K562 (cell line): ENCODE measurements around the gene ERC2. TPM values are rescaled to one million over a fixed set of nuclear protein-coding genes. Genes with fewer than 3 reads are reported as not detected.

Source experiments
- ATAC-seq: fragments of 200-7000 bp; cut with Tn5 transposase; 3 replicates; pipeline ENCODE4 v1.9.1; 2020; ENCODE audit warnings: moderate library complexity
- BruUV-seq: library from RNA; stranded (reverse); fragments of 400-500 nt; replicated peaks from 2 replicates; lab custom pipeline; 2021; lab: Mats Ljungman, UMichigan
- CTCF ChIA-PET: fragments of 300-600 bp; formaldehyde crosslinking; extraction: SDS; loops from one replicate; lab custom pipeline; 2021; ENCODE audit warnings: low intra/inter-chr PET ratio; lab: Yijun Ruan, JAX
- POLR2A ChIA-PET: fragments of 300-600, 350-650 bp; sonication (Branson Sonifier 250); formaldehyde crosslinking; extraction: SDS; loops from one replicate; lab custom pipeline; 2021; ENCODE audit warnings: antibody characterized with exemption, inconsistent platforms; lab: Yijun Ruan, JAX
- DNase-seq, 4 experiments: peaks; one replicate each; pipeline versions ENCODE4 v3.0.0 to v3.0.0-alpha.2; 2011 to 2018; ENCODE audit warnings: low spot score in 3 of 4, mixed read lengths in 3 of 4; ENCODE audit errors: extremely low read depth in 1 of 4
- FAIRE-seq: peaks from 2 replicates; lab custom pipeline; 2011; peaks lifted over from hg19 to GRCh38; lab: Jason Lieb, UNC
- H2AFZ ChIP-seq: 2 replicates; pipeline ENCODE4 v1.6.0; 2011; ENCODE audit warnings: low read depth, low read length, control low read depth, inconsistent platforms
- H3K27ac ChIP-seq: fragments of 200-600 bp; 3 replicates; pipeline ENCODE4 v1.8.0; 2011; ENCODE audit warnings: low read depth, mild to moderate bottlenecking, control low read depth, inconsistent platforms, low read length, moderate library complexity, mixed read lengths; ENCODE audit errors: extremely low read depth
- H3K27me3 ChIP-seq, 2 experiments: fragments of 300-600 bp in 1 of 2; 2 replicates in 1 of 2; 3 replicates in 1 of 2; pipeline versions ENCODE4 v1.6.0 to v1.8.0; 2011; ENCODE audit warnings: inconsistent platforms in 2 of 2, low read length in 2 of 2, mild to moderate bottlenecking in 1 of 2, mixed read lengths in 1 of 2, moderate library complexity in 1 of 2; ENCODE audit not compliant: control insufficient read depth in 2 of 2, insufficient read depth in 2 of 2
- H3K36me3 ChIP-seq: fragments of 300-600 bp; 3 replicates; pipeline ENCODE4 v1.8.0; 2011; ENCODE audit warnings: mild to moderate bottlenecking, low read length, inconsistent platforms; ENCODE audit not compliant: control insufficient read depth, insufficient read depth
- H3K4me1 ChIP-seq, 2 experiments: fragments of 200-600 bp in 1 of 2; replicated peaks in 1 of 2; 2 replicates in 1 of 2; 3 replicates in 1 of 2; pipeline versions ENCODE4 v1.5.1 to v1.8.0; 2011; ENCODE audit warnings: inconsistent platforms in 2 of 2, low read length in 2 of 2, mild to moderate bottlenecking in 1 of 2, mixed read lengths in 1 of 2, moderate library complexity in 1 of 2; ENCODE audit not compliant: control insufficient read depth in 2 of 2, insufficient read depth in 2 of 2
- H3K4me2 ChIP-seq: 2 replicates; pipeline ENCODE4 v1.6.1; 2011; ENCODE audit warnings: low read length, control low read depth, inconsistent platforms, mixed read lengths; ENCODE audit not compliant: insufficient read depth
- H3K4me3 ChIP-seq: fragments of 200-600 bp; sonication (generic), shearing (Covaris generic); 2 replicates; pipeline ENCODE4 v1.5.1; 2016; ENCODE audit warnings: control low read depth, inconsistent platforms
- H3K79me2 ChIP-seq: fragments of 200-600 bp; 3 replicates; pipeline ENCODE4 v1.8.0; 2011; ENCODE audit warnings: low read length, inconsistent platforms; ENCODE audit not compliant: control insufficient read depth, insufficient read depth
- H3K9ac ChIP-seq, 2 experiments: 2 replicates each; pipeline versions ENCODE4 v1.6.0 to v1.6.1; 2011; ENCODE audit warnings: low read depth in 2 of 2, low read length in 2 of 2, control low read depth in 1 of 2, inconsistent platforms in 1 of 2, mild to moderate bottlenecking in 1 of 2, mixed read lengths in 1 of 2; ENCODE audit not compliant: insufficient read depth in 1 of 2
- H3K9me1 ChIP-seq: one replicate; pipeline ENCODE4 v1.6.0; 2011; ENCODE audit warnings: inconsistent platforms, mild to moderate bottlenecking, low read length, moderate library complexity; ENCODE audit not compliant: control insufficient read depth, insufficient read depth
- H3K9me3 ChIP-seq: replicated peaks from 2 replicates; pipeline ENCODE4 v1.5.1; 2011; ENCODE audit warnings: low read depth, low read length, inconsistent platforms; ENCODE audit not compliant: control insufficient read depth, insufficient read depth
- H4K20me1 ChIP-seq: replicated peaks from 2 replicates; pipeline ENCODE4 v1.6.1; 2011; ENCODE audit warnings: low read length, inconsistent platforms, mixed read lengths; ENCODE audit not compliant: control insufficient read depth, insufficient read depth
- CBFA2T2 ChIP-seq: fragments of 450-650 bp; conservative IDR thresholded peaks from 2 replicates; pipeline ENCODE4 v1.6.1; 2017; ENCODE audit warnings: mild to moderate bottlenecking
- CXXC5 ChIP-seq: fragments of 250-450 bp; sonication (Bioruptor Pico); IDR thresholded peaks from 2 replicates; pipeline ENCODE4 v1.8.0; 2022; ENCODE audit warnings: inconsistent platforms, mild to moderate bottlenecking, moderate library complexity
- EZH2 ChIP-seq: IDR thresholded peaks from 2 replicates; pipeline ENCODE4 v1.6.1; 2012; ENCODE audit warnings: low read depth, mild to moderate bottlenecking, inconsistent platforms, low read length, borderline replicate concordance
- FOXK2 ChIP-seq, 2 experiments: fragments of 450-650 bp; IDR thresholded peaks in 1 of 2; conservative IDR thresholded peaks in 1 of 2; 2 replicates each; pipeline ENCODE4 v1.6.1; 2016; ENCODE audit warnings: low read depth in 2 of 2, mild to moderate bottlenecking in 1 of 2
- NBN ChIP-seq: fragments of 450-650 bp; IDR thresholded peaks from 2 replicates; pipeline ENCODE4 v1.6.1; 2016; ENCODE audit warnings: low read depth, mild to moderate bottlenecking
- NCOA6 ChIP-seq: fragments of 450-650 bp; IDR thresholded peaks from 2 replicates; pipeline ENCODE4 v1.6.1; 2017; ENCODE audit warnings: mild to moderate bottlenecking
- PCBP2 ChIP-seq: fragments of 200-400 bp; formaldehyde crosslinking; IDR thresholded peaks from 2 replicates; pipeline ENCODE4 v1.6.1; 2018; ENCODE audit warnings: low read length, low read depth, mild to moderate bottlenecking, moderate library complexity; ENCODE audit not compliant: poor library complexity, severe bottlenecking
- SIN3B ChIP-seq: fragments of 450-650 bp; IDR thresholded peaks from 2 replicates; pipeline ENCODE4 v1.6.1; 2017; ENCODE audit warnings: low read depth, mild to moderate bottlenecking, moderate library complexity
- TEAD1 ChIP-seq, 2 experiments: fragments of 450-650 bp in 1 of 2; sonication (generic) in 1 of 2; formaldehyde crosslinking; IDR thresholded peaks; 2 replicates each; pipeline versions ENCODE4 v1.4.0 to v1.8.0; 2020 to 2022; ENCODE audit warnings: mild to moderate bottlenecking in 2 of 2, missing genetic modification reagents in 1 of 2
- TSHZ1 ChIP-seq: fragments of 250-450 bp; sonication (Bioruptor Pico); IDR thresholded peaks from 2 replicates; pipeline ENCODE4 v1.4.0; 2020; ENCODE audit warnings: mild to moderate bottlenecking, moderate library complexity
- ZNF586 ChIP-seq: fragments of 450-650 bp; formaldehyde crosslinking; conservative IDR thresholded peaks from 2 replicates; pipeline ENCODE4 v1.4.0; 2020; ENCODE audit warnings: mild to moderate bottlenecking, moderate library complexity
- ZNF780A ChIP-seq: fragments of 250-450 bp; sonication (Bioruptor Pico); IDR thresholded peaks from 2 replicates; pipeline ENCODE4 v1.5.0; 2021; ENCODE audit warnings: mild to moderate bottlenecking
- ZZZ3 ChIP-seq: fragments of 450-650 bp; IDR thresholded peaks from 2 replicates; pipeline ENCODE4 v1.6.1; 2016; ENCODE audit warnings: antibody characterized with exemption, mild to moderate bottlenecking, moderate library complexity
- WGBS: fragments of 100-300 bp; shearing (Covaris generic); methylation state at CpG from one replicate; pipeline ENCODE4 v1.1.6; 2016; ENCODE audit warnings: low coverage, mixed read lengths; ENCODE audit not compliant: insufficient coverage; ENCODE audit errors: missing lambda C conversion rate; 5-methylcytosine and 5-hydroxymethylcytosine counted together
- in situ Hi-C: fragments of 300-500 bp; cut with MboI; formaldehyde crosslinking; loops from 4 replicates; pipeline ENCODE4 v1.15.0; 2018; ENCODE audit warnings: inconsistent platforms, mixed read lengths
- intact Hi-C: fragments of 100-400 bp; cut with micrococcal nuclease; formaldehyde crosslinking; loops from 2 replicates; pipeline ENCODE4 v1.14.2; 2022
- polyA plus RNA-seq, 8 experiments: library from polyadenylated mRNA; depleted of rRNA in 4 of 8; stranded (reverse) in 5 of 8; unstranded in 3 of 8; fragments of >200 nt; fragmentation: Nextera tagmentation in 2 of 8; fragmentation: Illumina TruSeq in 1 of 8; extraction: Ambion mirVana in 2 of 8; extraction: Trizol in 1 of 8; gene quantifications; 2 replicates each; pipeline versions ENCODE4 v1.2.1 to v1.2.3, GENCODE V29; 2011 to 2014; ENCODE audit warnings: inconsistent platforms in 1 of 8, missing spikeins in 1 of 8
- total RNA-seq, 7 experiments: library from RNA; depleted of rRNA in 6 of 7; stranded (reverse); fragments of >200 nt in 6 of 7; fragmentation: Illumina TruSeq in 2 of 7; extraction: Trizol in 2 of 7; gene quantifications; 2 replicates each; pipeline versions ENCODE4 v1.2.1 to v1.2.3, GENCODE V29; 2011 to 2021; ENCODE audit warnings: low replicate concordance in 1 of 7
- TF ChIP-seq, protein P1 (sequence below): sonication (generic); formaldehyde crosslinking; IDR thresholded peaks from 2 replicates; pipeline ENCODE4 v1.8.0; 2023; ENCODE audit warnings: mild to moderate bottlenecking, missing genetic modification reagents
- TF ChIP-seq, protein P2 (sequence below): sonication (generic); formaldehyde crosslinking; IDR thresholded peaks from 2 replicates; pipeline ENCODE4 v1.9.0; 2022; ENCODE audit warnings: mild to moderate bottlenecking, missing genetic modification reagents

ERC2 gene
- total and polyA plus RNA-seq, 9 of the 15 experiments (the other 6 are each of a cell fraction or from before 2014, with no cell fraction given), result 0.04 to 0.18 (median 0.07) TPM; not detected in 2

- TF ChIP-seq CXXC5 (CRISPR knock-in tag), result no peak
- TF ChIP-seq, protein P1, sequence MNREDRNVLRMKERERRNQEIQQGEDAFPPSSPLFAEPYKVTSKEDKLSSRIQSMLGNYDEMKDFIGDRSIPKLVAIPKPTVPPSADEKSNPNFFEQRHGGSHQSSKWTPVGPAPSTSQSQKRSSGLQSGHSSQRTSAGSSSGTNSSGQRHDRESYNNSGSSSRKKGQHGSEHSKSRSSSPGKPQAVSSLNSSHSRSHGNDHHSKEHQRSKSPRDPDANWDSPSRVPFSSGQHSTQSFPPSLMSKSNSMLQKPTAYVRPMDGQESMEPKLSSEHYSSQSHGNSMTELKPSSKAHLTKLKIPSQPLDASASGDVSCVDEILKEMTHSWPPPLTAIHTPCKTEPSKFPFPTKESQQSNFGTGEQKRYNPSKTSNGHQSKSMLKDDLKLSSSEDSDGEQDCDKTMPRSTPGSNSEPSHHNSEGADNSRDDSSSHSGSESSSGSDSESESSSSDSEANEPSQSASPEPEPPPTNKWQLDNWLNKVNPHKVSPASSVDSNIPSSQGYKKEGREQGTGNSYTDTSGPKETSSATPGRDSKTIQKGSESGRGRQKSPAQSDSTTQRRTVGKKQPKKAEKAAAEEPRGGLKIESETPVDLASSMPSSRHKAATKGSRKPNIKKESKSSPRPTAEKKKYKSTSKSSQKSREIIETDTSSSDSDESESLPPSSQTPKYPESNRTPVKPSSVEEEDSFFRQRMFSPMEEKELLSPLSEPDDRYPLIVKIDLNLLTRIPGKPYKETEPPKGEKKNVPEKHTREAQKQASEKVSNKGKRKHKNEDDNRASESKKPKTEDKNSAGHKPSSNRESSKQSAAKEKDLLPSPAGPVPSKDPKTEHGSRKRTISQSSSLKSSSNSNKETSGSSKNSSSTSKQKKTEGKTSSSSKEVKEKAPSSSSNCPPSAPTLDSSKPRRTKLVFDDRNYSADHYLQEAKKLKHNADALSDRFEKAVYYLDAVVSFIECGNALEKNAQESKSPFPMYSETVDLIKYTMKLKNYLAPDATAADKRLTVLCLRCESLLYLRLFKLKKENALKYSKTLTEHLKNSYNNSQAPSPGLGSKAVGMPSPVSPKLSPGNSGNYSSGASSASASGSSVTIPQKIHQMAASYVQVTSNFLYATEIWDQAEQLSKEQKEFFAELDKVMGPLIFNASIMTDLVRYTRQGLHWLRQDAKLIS, result no peak
- no peak for TF ChIP-seq SIN3B
- TF ChIP-seq ZNF586 (CRISPR knock-in tag), result no peak
- TF ChIP-seq TEAD1 (CRISPR knock-in tag; IDR thresholded peaks at IDR 0.05), result no peak
- TF ChIP-seq, protein P2, sequence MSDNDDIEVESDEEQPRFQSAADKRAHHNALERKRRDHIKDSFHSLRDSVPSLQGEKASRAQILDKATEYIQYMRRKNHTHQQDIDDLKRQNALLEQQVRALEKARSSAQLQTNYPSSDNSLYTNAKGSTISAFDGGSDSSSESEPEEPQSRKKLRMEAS (CRISPR knock-in tag), result no peak
Observed at GRCh38 chr3:55966566-55966965, 501.7 kb downstream of the ERC2 start (continued).

DNA sequence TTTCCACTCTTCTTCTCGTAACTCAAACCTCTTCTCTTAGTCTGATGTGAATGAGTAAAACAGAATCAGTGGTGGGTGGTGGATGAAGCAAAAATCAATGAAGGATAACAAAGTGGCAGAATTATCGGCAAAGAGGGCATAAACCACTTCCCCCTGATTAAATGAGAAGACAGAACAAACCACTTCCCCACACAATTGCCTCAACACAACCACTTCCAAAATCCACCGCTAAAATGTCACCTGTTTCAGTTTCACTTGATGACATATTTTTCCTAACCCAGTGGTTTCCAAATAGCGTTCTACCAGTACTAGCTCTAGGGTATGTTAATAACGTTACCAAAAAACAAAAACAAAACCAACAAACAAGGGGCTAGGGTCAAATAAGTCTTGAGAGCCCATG, 502.5 kb downstream of the ERC2 start:
- intact Hi-C loops, result no loop called here
- H2AFZ ChIP-seq, result no peak overlapping the region
- H3K4me1 ChIP-seq, result no peaks in the 10 kb centered on the region
- no peak for DNase-seq
- BruUV-seq, result no TSS peak
- no peak overlapping the region for H3K9ac ChIP-seq
- 0% methylated on average over 4 of the region's 5 CpGs for WGBS
- POLR2A ChIA-PET, result no interaction called here
- ATAC-seq, result no peak
- no peak overlapping the region for H3K4me3 ChIP-seq
- FAIRE-seq, result no peak
- H4K20me1 ChIP-seq, result no peaks in the 10 kb centered on the region
- H3K27me3 ChIP-seq, result no peaks in the 10 kb centered on the region
- no peaks in the 10 kb centered on the region for H3K9me3 ChIP-seq
- no peaks in the 10 kb centered on the region for H3K79me2 ChIP-seq
- in situ Hi-C loops, result no loop called here
- no peaks in the 10 kb centered on the region for H3K36me3 ChIP-seq
- no peaks in the 10 kb centered on the region for H3K9me1 ChIP-seq
- CTCF ChIA-PET, result no interaction called here
- no peak overlapping the region for H3K27ac ChIP-seq
- no peak overlapping the region for H3K4me2 ChIP-seq
- TF ChIP-seq CBFA2T2 (no peak), ZZZ3 (no peak), TSHZ1 (CRISPR knock-in tag) (no peak), NBN (no peak), NCOA6 (no peak), EZH2 (no peak), PCBP2 (no peak), FOXK2 (conservative IDR thresholded peaks at IDR 0.05 in 1 of 2, IDR thresholded peaks at IDR 0.05 in 1 of 2; ENCODE audit: low read depth in 2 of 2) (no peak), ZNF780A (no peak)
